Measurements from ENCODE around the gene PIP4K2A.

The PIP4K2A gene

GRCh38 chr10:22634606-22635459 is 79.5 kb downstream of the PIP4K2A start:
- no peak for DNase-seq

GRCh38 chr10:22634093-22634492 is 80.3 kb downstream of the PIP4K2A start:
- DNase-seq: no peak

- DNase-seq: no peak
Measured at GRCh38 chr10:22633528-22633927, 80.8 kb downstream of the PIP4K2A start.

- DNase-seq: no peak
Measured at GRCh38 chr10:22633106-22633505, 81.3 kb downstream of the PIP4K2A start.

- no peak for DNase-seq
Measured at GRCh38 chr10:22631646-22632278, 82.6 kb downstream of the PIP4K2A start.

- no peak for DNase-seq
Measured at GRCh38 chr10:22631185-22631584, 83.2 kb downstream of the PIP4K2A start.

GRCh38 chr10:22630234-22631174 is 83.9 kb downstream of the PIP4K2A start:
- DNase-seq: peak in 1 of 2 donors; percentile 57

GRCh38 chr10:22629852-22630233 is 84.5 kb downstream of the PIP4K2A start:
- DNase-seq: no peak

GRCh38 chr10:22629126-22629525 is 85.3 kb downstream of the PIP4K2A start:
- DNase-seq: no peak

- no peak for DNase-seq
Measured at GRCh38 chr10:22628309-22628708, 86.1 kb downstream of the PIP4K2A start.

GRCh38 chr10:22626784-22627183 is 87.6 kb downstream of the PIP4K2A start:
- no peak for DNase-seq

- DNase-seq: no peak
Measured at GRCh38 chr10:22625516-22626290, 88.7 kb downstream of the PIP4K2A start.

GRCh38 chr10:22624287-22624738 is 90.1 kb downstream of the PIP4K2A start:
- no peak for DNase-seq

- peak in 1 of 2 donors; percentile 20 for DNase-seq
Measured at GRCh38 chr10:22623633-22624253, 90.6 kb downstream of the PIP4K2A start.

- no peak for DNase-seq
Measured at GRCh38 chr10:22622242-22622806, 92.1 kb downstream of the PIP4K2A start.

- DNase-seq: no peak
Measured at GRCh38 chr10:22621726-22622125, 92.7 kb downstream of the PIP4K2A start.

GRCh38 chr10:22620929-22621328 is 93.4 kb downstream of the PIP4K2A start:
- DNase-seq: no peak

GRCh38 chr10:22620140-22620857 is 94.1 kb downstream of the PIP4K2A start:
- no peak for DNase-seq

GRCh38 chr10:22619101-22619500 is 95.3 kb downstream of the PIP4K2A start:
- no peak for DNase-seq

GRCh38 chr10:22618078-22618785 is 96.1 kb downstream of the PIP4K2A start:
- no peak for DNase-seq

Data from stimulated activated CD4-positive, alpha-beta T cell treated with anti-CD3 and anti-CD28 coated beads, Interleukin-2, amount 100 ng/mL, for 24 hours (primary cell).